ENCODE measurements around the gene BAIAP3.
A peak's percentile ranks its signal among the peaks of the same experiment; 100 is the strongest.

DNA sequence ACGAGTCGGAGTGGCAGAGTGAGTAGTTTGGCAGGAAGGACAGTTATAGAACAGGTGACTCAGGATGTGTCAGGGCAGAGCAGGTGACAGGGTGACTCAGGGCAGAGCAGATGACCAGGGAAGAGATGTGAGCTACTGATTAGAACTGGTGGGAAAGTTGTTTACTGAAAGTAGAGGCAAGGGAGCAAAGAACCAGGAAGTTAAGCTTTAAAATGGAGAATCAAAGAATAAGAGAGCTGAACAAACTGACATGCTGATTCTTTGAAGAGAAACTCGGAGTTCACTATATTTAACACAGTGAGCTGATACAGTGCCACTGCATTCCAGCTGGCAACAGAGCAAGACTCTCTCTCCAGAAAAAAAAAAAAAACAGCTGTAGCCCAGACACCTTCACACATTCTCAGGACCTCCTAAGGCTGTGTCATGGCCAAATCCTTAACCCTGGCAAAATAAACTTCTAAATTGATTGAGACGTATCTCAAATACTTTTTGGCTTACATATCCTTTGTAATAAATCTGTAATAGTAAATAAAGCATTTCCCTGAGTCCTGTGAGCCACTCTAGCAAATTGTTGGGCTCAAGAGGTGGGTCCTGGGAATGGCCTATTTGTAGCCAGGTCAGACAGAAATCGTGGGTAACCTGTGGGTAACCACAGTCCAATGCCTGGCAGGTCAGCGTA lies 36.3 kb upstream of the BAIAP3 start:
- TF ChIP-seq POLR2A (IDR thresholded peaks at IDR 0.05) (peak in 1 of 2 donors; percentile 40), CTCF (IDR thresholded peaks at IDR 0.05) (no peak)
